GM13976 (cell line): ENCODE results near the gene DIS3L2.

ENCODE experiments used
- DNase-seq: peaks from one replicate; pipeline ENCODE4 v3.0.0; 2012; ENCODE audit warnings: low spot score
- CTCF ChIP-seq: IDR thresholded peaks from 2 replicates; pipeline ENCODE4 v1.5.1; 2012; ENCODE audit warnings: borderline replicate concordance, mild to moderate bottlenecking; ENCODE audit not compliant: insufficient read depth; ENCODE audit errors: extremely low read depth, missing control alignments, control extremely low read depth
- in situ Hi-C: fragments of 300-500 bp; cut with MboI; formaldehyde crosslinking; loops from one replicate; pipeline ENCODE4 v1.12.0; 2022; ENCODE audit warnings: low sequenced_read_pairs, mixed read lengths, inconsistent platforms; ENCODE audit not compliant: unreplicated experiment

Gene DIS3L2

GRCh38 chr2:232349546-232349945 lies 388.0 kb downstream of the DIS3L2 start:
- in situ Hi-C loops: no loop called here
- DNase-seq: no peak
- no peak for TF ChIP-seq CTCF

GRCh38 chr2:232349946-232350635 lies 388.6 kb downstream of the DIS3L2 start:
- in situ Hi-C loops: no loop called here
- no peak for DNase-seq
- no peak for TF ChIP-seq CTCF

- no peak for TF ChIP-seq CTCF
- DNase-seq: no peak
- in situ Hi-C loops: no loop called here
Measured at GRCh38 chr2:232350804-232351685, 389.5 kb downstream of the DIS3L2 start.

- TF ChIP-seq CTCF: no peak
- in situ Hi-C loops: no loop called here
- DNase-seq: no peak
Measured at GRCh38 chr2:232351686-232352510, 390.4 kb downstream of the DIS3L2 start.

- in situ Hi-C loops: no loop called here
Measured at GRCh38 chr2:232352511-232353091, 391.1 kb downstream of the DIS3L2 start.

More at GRCh38 chr2:232352511-232353091, 391.1 kb downstream of the DIS3L2 start:
- TF ChIP-seq CTCF: no peak
- DNase-seq: no peak
